ENCODE results near the gene NELFB.

NELFB gene

DNA sequence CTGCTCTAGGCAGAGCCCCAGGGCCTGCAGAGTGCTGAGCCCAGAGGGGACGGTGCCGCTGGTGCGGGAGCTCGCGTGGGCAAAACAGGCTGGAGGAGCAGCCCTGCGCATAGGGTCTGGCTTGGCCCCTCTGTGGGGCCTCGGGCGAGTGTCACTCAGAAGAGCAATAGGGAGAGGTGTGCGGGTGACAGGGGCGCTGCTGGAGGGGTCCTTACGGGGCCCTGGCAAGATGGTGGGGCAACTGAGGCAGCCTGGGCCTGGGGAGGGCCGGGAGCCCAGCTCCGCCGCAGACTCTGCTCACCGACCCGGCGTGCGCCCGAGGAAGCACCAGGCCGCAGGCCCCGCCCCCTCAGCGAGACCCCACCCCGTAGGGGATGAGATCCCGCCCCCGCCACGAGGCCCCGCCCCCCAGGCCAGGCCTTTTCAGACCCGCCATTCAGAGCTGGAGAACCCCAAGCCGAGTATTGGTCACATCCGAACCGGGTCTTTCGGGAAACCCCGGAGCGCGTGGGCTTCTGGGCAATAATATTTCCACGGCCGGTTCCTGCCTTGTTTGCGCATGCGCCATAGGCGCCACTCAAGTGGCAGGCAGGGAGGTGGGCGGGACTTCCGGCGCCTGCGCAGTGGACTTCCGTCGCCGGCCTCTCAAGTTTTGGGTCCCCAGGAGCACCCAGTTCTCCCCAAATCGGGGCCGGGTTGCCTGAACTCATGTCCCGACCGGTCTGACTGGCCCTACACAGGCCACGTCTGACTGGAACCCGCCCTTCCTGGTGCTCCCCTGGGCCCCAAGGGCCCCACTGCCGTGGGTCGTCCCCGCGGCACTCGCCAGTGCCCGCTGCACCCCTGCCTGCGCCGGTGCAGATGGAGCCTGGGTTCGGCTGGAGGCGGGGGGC is 31.8 kb upstream of the NELFB start:
- DNase-seq: peak; percentile 99

GRCh38 chr9:137224830-137225694 is 30.1 kb upstream of the NELFB start, which contains the start of gene CYSRT1:
Gene CYSRT1, plus strand, starts transcription at chr9:137225174. Its CDS starts 448 bp downstream, at chr9:137225622.
- DNase-seq: no peak

DNA sequence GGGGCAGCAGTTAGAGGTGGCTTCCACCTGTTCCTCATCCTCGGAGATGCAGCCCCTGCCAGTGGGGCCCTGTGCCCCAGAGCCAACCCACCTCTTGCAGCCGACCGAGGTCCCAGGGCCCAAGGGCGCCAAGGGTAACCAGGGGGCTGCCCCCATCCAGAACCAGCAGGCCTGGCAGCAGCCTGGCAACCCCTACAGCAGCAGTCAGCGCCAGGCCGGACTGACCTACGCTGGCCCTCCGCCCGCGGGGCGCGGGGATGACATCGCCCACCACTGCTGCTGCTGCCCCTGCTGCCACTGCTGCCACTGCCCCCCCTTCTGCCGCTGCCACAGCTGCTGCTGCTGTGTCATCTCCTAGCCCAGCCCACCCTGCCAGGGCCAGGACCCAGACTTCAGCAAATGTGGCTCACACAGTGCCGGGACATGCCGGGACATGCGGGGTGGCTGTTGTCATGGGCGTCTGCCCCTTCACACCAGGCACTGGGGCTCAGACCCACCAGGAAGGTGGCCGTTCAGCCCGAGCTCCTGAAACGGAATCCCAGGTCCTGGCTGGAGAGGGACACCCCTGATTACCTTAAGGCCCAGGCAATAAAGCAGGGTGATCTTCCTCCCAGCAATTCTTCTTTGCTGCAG is 29.3 kb upstream of the NELFB start:
- no peak for DNase-seq

DNA sequence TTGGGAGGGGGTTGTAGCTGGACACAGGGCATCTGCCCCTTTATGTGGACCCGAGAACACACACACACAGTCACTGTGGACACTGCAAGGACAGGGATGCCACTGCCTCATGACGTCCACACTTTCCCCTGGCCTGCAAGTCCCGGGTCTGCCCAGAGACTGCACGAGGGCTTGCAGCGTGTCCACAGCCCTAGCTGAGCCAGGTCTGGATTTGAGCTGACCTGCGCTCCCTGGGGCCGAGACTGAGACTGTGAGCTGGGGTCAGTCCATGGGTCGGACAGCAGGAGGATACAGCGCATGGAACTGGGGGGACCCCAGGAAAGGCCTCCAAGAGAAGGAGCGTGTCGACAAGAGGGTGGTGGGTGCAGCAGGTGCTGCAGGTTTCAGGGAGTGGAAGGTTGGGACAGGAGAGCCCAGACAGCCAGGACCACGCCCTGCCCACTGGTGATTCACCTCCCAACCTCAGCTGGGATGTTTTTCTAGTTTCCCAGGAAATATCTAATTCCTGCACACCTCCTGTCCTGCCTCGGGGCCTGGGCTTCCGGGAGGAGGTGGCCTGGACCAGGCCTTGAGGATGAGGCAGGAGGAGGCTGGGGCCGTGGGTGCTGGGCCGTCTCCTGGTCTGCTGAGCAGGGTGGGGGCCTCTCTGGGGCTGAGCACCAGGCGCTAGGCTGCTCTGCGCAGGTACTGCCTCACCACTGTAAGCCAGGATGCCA is 28.6 kb upstream of the NELFB start:
- no peak for DNase-seq

GRCh38 chr9:137227054-137227852 is 27.9 kb upstream of the NELFB start, which contains the start of gene RNF224:
Gene RNF224, plus strand, starts transcription at chr9:137227502. Its CDS starts 834 bp downstream, at chr9:137228336.
- peak; percentile 77 for DNase-seq

DNA sequence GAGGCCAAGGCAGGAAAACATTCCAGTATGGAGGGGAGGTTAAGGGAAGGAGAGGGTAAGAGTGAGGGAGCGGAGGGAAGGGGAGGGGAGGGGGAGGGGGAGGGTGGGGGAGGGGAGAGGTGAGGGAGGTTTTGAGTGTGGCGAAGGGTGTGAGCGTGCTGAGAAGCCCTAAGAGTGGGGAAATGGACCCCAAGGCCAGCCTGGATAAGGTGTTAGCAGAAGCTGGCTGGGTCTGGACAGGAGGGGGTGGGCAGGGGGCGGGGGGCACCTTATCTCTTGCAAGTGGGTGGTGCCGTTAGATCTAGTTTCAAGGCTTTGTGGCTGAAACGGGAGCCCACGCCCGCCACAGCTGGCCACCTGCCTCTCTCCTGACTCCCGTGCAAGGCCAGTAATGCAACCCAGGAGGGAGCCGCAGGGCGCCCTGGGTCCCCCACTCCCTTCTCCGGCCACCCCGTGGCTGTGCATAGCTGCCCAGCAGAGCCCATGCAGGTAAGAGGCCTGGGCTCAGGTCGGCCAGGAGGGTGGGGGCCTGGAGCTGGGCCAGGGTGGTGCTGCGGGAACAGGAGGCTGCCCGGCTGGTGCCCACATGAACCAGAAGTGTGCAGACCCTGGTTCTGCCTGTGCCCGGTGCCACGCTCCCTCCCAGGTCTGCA is 27.1 kb upstream of the NELFB start:
- DNase-seq: no peak

DNA sequence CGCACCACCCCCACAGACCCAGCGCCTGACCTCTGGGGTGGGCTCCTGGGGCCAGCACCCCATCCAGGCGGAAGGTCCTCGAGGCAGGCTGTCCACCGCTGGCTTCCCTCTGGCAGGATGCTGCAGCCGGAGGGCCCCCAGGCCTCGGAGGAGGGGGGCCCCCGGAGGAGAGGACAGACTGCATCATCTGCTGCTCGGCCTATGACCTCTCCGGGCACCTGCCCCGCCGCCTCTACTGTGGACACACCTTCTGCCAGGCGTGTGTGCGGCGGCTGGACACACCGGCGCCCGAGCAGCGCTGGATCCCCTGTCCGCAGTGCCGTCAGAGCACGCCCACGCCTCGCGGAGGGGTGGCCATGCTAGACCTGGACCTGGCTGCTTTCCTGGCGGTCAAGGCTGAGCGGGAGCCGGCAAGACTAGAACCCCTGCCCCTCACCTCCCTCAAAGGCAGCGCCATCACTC is 26.6 kb upstream of the NELFB start:
- DNase-seq: no peak

- no peak for DNase-seq
Measured at GRCh38 chr9:137228968-137229896, 25.9 kb upstream of the NELFB start.

DNA sequence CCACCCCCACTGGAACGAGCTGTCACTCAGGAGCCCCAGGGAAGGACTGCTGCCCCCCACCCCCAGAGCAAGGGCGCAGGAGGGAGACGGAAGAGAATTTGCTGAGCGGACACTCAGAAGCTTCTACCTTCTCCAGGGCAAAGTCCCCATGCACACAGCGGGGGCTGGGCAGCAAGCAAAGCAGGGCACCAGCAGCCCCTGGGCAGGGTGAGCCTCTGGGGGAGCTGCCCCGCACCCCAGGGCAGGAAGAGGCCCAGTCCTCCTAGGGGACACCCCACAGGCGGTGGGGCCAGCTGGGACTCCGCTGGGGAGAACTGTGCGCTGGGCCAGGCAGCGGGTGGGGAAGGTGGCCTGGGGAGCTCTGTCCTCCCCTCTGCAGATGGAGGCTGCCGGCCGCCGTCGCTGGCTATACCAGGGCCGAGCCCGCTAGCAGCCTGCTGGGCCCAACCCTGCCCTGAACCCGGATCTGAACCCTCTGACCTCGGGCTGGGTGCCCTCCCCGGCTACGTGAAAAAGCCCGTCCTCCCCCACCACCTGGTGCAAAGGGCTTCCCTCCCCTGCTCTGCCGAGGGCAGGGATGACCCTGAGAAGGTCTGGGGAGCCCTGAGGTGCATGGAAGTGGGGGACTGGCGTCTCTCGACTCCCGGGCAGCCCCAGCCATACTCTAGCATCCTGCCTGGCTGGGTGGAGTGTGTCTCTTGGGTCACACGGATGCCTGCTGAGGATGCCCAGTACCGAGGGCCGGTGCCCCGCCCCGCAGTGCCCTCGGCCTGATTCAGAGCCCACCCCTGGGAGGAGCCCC is 25.0 kb upstream of the NELFB start:
- no peak for DNase-seq

DNA sequence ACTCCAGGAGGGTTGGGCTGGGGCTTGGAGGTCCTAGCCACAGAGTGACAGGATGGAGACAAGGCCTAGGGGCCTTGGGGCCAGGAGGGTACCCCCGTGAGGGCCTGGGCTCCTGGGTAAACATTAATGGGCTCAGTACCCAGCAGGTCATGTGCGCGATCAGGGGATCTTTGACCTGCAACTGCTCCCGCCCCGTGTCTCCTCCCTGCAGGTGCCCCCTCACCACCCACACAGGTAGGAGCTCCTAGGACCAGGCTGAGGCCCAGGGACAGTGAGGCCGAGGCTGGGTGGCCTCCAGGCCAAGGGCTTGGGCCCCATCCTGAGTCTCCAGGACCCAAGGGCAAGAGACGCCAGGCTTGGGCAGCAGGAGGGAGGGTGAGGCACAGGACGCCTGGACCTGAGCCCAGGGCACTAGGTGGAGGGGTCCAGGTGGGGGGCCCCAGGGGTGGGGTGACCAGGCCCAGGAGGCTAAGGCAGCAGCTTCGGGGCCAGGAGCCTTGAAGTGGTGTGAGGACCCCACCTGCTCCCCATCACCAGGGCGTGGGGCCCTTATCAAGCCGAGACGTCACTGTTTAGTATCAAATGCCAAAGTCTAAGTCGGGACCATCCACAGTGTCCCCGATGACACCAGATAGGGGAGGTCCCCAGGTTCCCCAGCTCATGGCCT is 24.3 kb upstream of the NELFB start, which contains the start of gene SLC34A3:
TSS of gene SLC34A3 (plus strand) at position 197 of the 667 bp plus-strand sequence. CDS start 802 bp downstream, outside the sequence.
- no peak for DNase-seq

DNA sequence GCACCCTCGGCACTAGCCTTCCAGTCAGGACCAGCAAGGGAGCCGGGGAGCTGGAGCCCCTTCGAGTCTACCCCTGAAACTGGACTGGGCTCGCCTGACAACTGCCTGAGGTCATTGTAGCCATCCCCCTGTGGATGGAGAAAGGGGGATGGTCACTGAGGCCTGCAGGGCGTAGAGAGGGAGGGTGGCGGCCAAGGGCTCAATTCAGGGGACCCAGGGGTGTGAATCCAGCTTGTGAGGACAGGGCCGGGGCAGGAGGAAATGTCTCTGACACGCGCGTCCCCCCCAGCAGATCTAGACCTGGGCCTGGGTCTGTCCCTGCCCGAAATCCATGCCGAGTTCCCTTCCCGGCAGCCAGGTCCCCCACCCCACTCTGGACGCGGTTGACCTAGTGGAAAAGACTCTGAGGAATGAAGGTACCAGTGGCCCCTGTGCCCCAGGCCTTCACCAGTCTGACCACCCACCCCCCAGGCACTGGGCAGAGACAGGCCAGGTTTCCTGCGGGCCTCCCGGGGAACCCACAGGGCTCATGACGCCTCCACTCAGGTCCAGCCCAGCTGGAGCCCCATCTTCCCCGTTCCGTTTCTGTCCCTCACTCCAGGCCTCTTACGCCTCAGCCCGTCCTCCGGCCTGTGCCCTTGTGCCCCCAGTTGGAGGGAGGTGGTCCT is 23.6 kb upstream of the NELFB start:
- DNase-seq: no peak

GRCh38 chr9:137232101-137232500 is 23.0 kb upstream of the NELFB start:
- DNase-seq: no peak

- no peak for DNase-seq
Measured at GRCh38 chr9:137232510-137232909, 22.6 kb upstream of the NELFB start.

- no peak for DNase-seq
Measured at GRCh38 chr9:137233143-137233980, 21.8 kb upstream of the NELFB start.

GRCh38 chr9:137234055-137234697 is 21.0 kb upstream of the NELFB start:
- no peak for DNase-seq

All from stimulated activated CD4-positive, alpha-beta T cell treated with anti-CD3 and anti-CD28 coated beads, Interleukin-4, amount 100 ng/mL, for 4 hours (primary cell).